HepG2 (cell line): ENCODE data around the gene ANKFY1. TPM values are rescaled to one million over a fixed set of nuclear protein-coding genes. Genes with fewer than 3 reads are reported as not detected.

Experiments used
- ATRX ChIP-seq: sonication (generic); formaldehyde crosslinking; IDR thresholded peaks from 2 replicates; pipeline ENCODE4 v1.4.0; 2020; ENCODE audit warnings: missing genetic modification reagents, borderline replicate concordance
- BORCS8-MEF2B ChIP-seq: sonication (generic); formaldehyde crosslinking; IDR thresholded peaks from 2 replicates; pipeline ENCODE4 v1.8.0; 2022; ENCODE audit warnings: mild to moderate bottlenecking, missing genetic modification reagents
- FOXK1 ChIP-seq: sonication (generic); formaldehyde crosslinking; IDR thresholded peaks from 2 replicates; pipeline ENCODE4 v1.4.0; 2020; ENCODE audit warnings: low read depth, missing genetic modification reagents, borderline replicate concordance
- HDAC1 ChIP-seq: sonication (generic); formaldehyde crosslinking; IDR thresholded peaks from 2 replicates; pipeline ENCODE4 v1.5.1; 2020; ENCODE audit warnings: mild to moderate bottlenecking, missing genetic modification reagents
- HHEX ChIP-seq: IDR thresholded peaks from 2 replicates; pipeline ENCODE4 v1.6.1; 2016; ENCODE audit warnings: control low read depth
- MYNN ChIP-seq: sonication (generic); formaldehyde crosslinking; IDR thresholded peaks from 2 replicates; pipeline ENCODE4 v1.4.0; 2020; ENCODE audit warnings: mild to moderate bottlenecking, low read depth, missing genetic modification reagents
- NFKBIZ ChIP-seq: IDR thresholded peaks from 2 replicates; pipeline ENCODE4 v1.6.1; 2018; ENCODE audit warnings: missing genetic modification reagents, missing compliant biosample characterization
- NFYB ChIP-seq: sonication (generic); formaldehyde crosslinking; IDR thresholded peaks from 2 replicates; pipeline ENCODE4 v1.4.0; 2020; ENCODE audit warnings: missing genetic modification reagents
- PRPF4 ChIP-seq: fragments of 200-400 bp; formaldehyde crosslinking; IDR thresholded peaks from 2 replicates; pipeline ENCODE4 v1.6.1; 2016; ENCODE audit warnings: low read length, low read depth; ENCODE audit not compliant: poor library complexity, severe bottlenecking
- SKI ChIP-seq: fragments of 450-650 bp; IDR thresholded peaks from one replicate; pipeline ENCODE4 v1.6.1; 2018; ENCODE audit warnings: mild to moderate bottlenecking; ENCODE audit not compliant: partially characterized antibody
- ZIK1 ChIP-seq: sonication (generic); formaldehyde crosslinking; IDR thresholded peaks from 2 replicates; pipeline ENCODE4 v1.5.0; 2020; ENCODE audit warnings: mild to moderate bottlenecking, low read depth, missing genetic modification reagents, borderline replicate concordance
- ZNF20 ChIP-seq: sonication (generic); formaldehyde crosslinking; IDR thresholded peaks from 2 replicates; pipeline ENCODE4 v1.4.0; 2020; ENCODE audit warnings: mild to moderate bottlenecking, moderate library complexity, missing genetic modification reagents
- ZNF3 ChIP-seq: IDR thresholded peaks from 2 replicates; pipeline ENCODE4 v1.7.0; 2017; ENCODE audit warnings: inconsistent platforms
- ZNF772 ChIP-seq: sonication (generic); formaldehyde crosslinking; IDR thresholded peaks from 2 replicates; pipeline ENCODE4 v1.5.0; 2020; ENCODE audit warnings: mild to moderate bottlenecking, missing genetic modification reagents
- ZNF781 ChIP-seq: sonication (generic); formaldehyde crosslinking; IDR thresholded peaks from 2 replicates; pipeline ENCODE4 v1.5.1; 2020; ENCODE audit warnings: borderline replicate concordance, mild to moderate bottlenecking, missing genetic modification reagents; ENCODE audit errors: not compliant biosample characterization
- ZNF878 ChIP-seq: sonication (generic); formaldehyde crosslinking; IDR thresholded peaks from 2 replicates; pipeline ENCODE4 v1.8.1; 2023; ENCODE audit warnings: mild to moderate bottlenecking, missing genetic modification reagents, moderate library complexity
- polyA plus RNA-seq, 8 experiments: library from polyadenylated mRNA; depleted of rRNA in 3 of 8; stranded (reverse) in 7 of 8; unstranded in 1 of 8; fragments of >200 nt; fragmentation: Illumina TruSeq in 4 of 8; extraction: Trizol in 4 of 8; gene quantifications; 2 replicates each; pipeline versions ENCODE4 v1.2.1 to v1.2.3, GENCODE V29; 2011 to 2016; ENCODE audit warnings: low read depth in 4 of 8, missing spikeins in 1 of 8, mixed read lengths in 1 of 8; ENCODE audit not compliant: insufficient read depth in 1 of 8
- total RNA-seq, 5 experiments: library from RNA; depleted of rRNA; stranded (reverse); fragments of >200 nt; fragmentation: Illumina TruSeq; extraction: Trizol; gene quantifications; 2 replicates each; pipeline ENCODE4 v1.2.3, GENCODE V29; 2016; ENCODE audit warnings: low read depth in 1 of 5
- TF ChIP-seq, protein P1 (sequence below): IDR thresholded peaks from 2 replicates; pipeline ENCODE4 v1.6.1; 2012; ENCODE audit warnings: inconsistent platforms
- TF ChIP-seq, protein P2 (sequence below): sonication (generic); formaldehyde crosslinking; IDR thresholded peaks from 2 replicates; pipeline ENCODE4 v1.5.0; 2020; ENCODE audit warnings: missing genetic modification reagents
- TF ChIP-seq, protein P3 (sequence below): sonication (generic); formaldehyde crosslinking; IDR thresholded peaks from 2 replicates; pipeline ENCODE4 v1.9.0; 2021; ENCODE audit warnings: missing genetic modification reagents, borderline replicate concordance
- TF ChIP-seq, protein P4 (sequence below): sonication (generic); formaldehyde crosslinking; IDR thresholded peaks from 2 replicates; pipeline ENCODE4 v1.4.0; 2020; ENCODE audit warnings: missing genetic modification reagents
- TF ChIP-seq, protein P5 (sequence below): sonication (generic); formaldehyde crosslinking; IDR thresholded peaks from 2 replicates; pipeline ENCODE4 v1.4.0; 2020; ENCODE audit warnings: missing genetic modification reagents, borderline replicate concordance
- TF ChIP-seq, protein P6 (sequence below): sonication (generic); formaldehyde crosslinking; IDR thresholded peaks from 2 replicates; pipeline ENCODE4 v1.8.1; 2023; ENCODE audit warnings: mild to moderate bottlenecking, missing genetic modification reagents, borderline replicate concordance
- TF ChIP-seq, protein P7 (sequence below): sonication (generic); formaldehyde crosslinking; IDR thresholded peaks from 2 replicates; pipeline ENCODE4 v1.8.0; 2022; ENCODE audit warnings: mild to moderate bottlenecking, missing genetic modification reagents; ENCODE audit not compliant: insufficient replicate concordance

The ANKFY1 gene
- total and polyA plus RNA-seq, 2 of the 13 experiments (the other 11 are each of a cell fraction or from before 2014, with no cell fraction given): 11.9 to 16.8 TPM

DNA sequence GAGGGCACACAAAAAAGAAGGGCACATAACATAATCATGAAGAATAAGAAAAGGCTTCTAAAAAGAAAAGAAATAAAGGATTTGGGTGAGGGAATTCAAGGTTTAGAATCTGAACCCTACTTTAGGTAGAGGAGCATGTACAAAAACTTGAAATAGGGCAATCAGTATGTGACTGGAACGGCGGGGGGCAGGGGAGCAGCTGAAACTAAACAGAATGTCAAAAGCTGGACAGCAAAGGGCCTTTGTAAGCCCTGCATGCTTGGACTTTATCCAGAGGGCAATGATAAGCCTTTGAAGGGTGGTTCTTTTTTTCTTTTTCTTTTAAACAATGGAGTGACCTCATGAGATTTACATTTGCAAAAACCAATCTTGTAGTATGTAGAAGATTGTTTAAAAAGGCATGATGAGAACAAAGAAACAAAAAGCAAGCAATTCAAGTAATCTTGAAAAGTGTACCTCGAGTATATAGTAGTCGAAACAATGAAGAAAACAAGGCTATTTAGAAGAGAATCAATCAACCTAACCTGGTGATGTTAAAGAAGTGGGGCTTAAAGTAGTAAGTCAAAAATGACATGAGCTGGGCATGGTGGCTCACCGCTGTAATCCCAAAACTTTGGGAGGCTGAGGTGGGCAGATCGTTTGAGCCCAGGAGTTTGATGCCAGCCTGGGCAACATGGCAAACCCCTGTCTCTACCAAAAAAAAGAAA, 46.7 kb upstream of the ANKFY1 start (continued):
- TF ChIP-seq, protein P1, sequence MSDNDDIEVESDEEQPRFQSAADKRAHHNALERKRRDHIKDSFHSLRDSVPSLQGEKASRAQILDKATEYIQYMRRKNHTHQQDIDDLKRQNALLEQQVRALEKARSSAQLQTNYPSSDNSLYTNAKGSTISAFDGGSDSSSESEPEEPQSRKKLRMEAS: peak; percentile 44; the same call in 1 of the 2 replicates
- TF ChIP-seq, protein P2, sequence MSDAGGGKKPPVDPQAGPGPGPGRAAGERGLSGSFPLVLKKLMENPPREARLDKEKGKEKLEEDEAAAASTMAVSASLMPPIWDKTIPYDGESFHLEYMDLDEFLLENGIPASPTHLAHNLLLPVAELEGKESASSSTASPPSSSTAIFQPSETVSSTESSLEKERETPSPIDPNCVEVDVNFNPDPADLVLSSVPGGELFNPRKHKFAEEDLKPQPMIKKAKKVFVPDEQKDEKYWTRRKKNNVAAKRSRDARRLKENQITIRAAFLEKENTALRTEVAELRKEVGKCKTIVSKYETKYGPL (CRISPR knock-in tag): no peak
- TF ChIP-seq HHEX (CRISPR knock-in tag) (no peak), ZIK1 (no peak), FOXK1 (CRISPR knock-in tag) (no peak), ZNF20 (CRISPR knock-in tag) (no peak), MYNN (CRISPR knock-in tag) (no peak), ZNF878 (CRISPR knock-in tag) (no peak), NFYB (CRISPR knock-in tag) (no peak), BORCS8-MEF2B (no peak), ZNF781 (CRISPR knock-in tag) (no peak), ZNF3 (no peak), SKI (no peak), ZNF772 (CRISPR knock-in tag) (no peak), NFKBIZ (CRISPR knock-in tag) (no peak), PRPF4 (no peak), ATRX (no peak), HDAC1 (CRISPR knock-in tag) (peak; percentile 63)
- TF ChIP-seq, protein P3, sequence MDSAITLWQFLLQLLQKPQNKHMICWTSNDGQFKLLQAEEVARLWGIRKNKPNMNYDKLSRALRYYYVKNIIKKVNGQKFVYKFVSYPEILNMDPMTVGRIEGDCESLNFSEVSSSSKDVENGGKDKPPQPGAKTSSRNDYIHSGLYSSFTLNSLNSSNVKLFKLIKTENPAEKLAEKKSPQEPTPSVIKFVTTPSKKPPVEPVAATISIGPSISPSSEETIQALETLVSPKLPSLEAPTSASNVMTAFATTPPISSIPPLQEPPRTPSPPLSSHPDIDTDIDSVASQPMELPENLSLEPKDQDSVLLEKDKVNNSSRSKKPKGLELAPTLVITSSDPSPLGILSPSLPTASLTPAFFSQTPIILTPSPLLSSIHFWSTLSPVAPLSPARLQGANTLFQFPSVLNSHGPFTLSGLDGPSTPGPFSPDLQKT (CRISPR knock-in tag): no peak
- TF ChIP-seq, protein P4, sequence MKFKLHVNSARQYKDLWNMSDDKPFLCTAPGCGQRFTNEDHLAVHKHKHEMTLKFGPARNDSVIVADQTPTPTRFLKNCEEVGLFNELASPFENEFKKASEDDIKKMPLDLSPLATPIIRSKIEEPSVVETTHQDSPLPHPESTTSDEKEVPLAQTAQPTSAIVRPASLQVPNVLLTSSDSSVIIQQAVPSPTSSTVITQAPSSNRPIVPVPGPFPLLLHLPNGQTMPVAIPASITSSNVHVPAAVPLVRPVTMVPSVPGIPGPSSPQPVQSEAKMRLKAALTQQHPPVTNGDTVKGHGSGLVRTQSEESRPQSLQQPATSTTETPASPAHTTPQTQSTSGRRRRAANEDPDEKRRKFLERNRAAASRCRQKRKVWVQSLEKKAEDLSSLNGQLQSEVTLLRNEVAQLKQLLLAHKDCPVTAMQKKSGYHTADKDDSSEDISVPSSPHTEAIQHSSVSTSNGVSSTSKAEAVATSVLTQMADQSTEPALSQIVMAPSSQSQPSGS (CRISPR knock-in tag): peak; percentile 85
- TF ChIP-seq, protein P5, sequence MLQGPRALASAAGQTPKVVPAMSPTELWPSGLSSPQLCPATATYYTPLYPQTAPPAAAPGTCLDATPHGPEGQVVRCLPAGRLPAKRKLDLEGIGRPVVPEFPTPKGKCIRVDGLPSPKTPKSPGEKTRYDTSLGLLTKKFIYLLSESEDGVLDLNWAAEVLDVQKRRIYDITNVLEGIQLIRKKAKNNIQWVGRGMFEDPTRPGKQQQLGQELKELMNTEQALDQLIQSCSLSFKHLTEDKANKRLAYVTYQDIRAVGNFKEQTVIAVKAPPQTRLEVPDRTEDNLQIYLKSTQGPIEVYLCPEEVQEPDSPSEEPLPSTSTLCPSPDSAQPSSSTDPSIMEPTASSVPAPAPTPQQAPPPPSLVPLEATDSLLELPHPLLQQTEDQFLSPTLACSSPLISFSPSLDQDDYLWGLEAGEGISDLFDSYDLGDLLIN (CRISPR knock-in tag): no peak
- TF ChIP-seq, protein P6, sequence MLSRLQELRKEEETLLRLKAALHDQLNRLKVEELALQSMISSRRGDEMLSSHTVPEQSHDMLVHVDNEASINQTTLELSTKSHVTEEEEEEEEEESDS (CRISPR knock-in tag): no peak
- TF ChIP-seq, protein P7, sequence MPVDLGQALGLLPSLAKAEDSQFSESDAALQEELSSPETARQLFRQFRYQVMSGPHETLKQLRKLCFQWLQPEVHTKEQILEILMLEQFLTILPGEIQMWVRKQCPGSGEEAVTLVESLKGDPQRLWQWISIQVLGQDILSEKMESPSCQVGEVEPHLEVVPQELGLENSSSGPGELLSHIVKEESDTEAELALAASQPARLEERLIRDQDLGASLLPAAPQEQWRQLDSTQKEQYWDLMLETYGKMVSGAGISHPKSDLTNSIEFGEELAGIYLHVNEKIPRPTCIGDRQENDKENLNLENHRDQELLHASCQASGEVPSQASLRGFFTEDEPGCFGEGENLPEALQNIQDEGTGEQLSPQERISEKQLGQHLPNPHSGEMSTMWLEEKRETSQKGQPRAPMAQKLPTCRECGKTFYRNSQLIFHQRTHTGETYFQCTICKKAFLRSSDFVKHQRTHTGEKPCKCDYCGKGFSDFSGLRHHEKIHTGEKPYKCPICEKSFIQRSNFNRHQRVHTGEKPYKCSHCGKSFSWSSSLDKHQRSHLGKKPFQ: no peak
